ENCODE results near the gene MPIG6B.

The MPIG6B gene

GRCh38 chr6:31720196-31720770, 2.9 kb upstream of the MPIG6B start:
- no peak for DNase-seq (ENCODE audit: extremely low read depth in 1 of 2, low read depth in 1 of 2)

GRCh38 chr6:31721351-31722020, 1.7 kb upstream of the MPIG6B start, which contains the start of gene LY6G6C:
Gene LY6G6C (minus strand): TSS chr6:31721746. CDS start chr6:31721679, 67 bp downstream.
- no peak for DNase-seq (ENCODE audit: extremely low read depth in 1 of 2, low read depth in 1 of 2)

GRCh38 chr6:31722173-31722572, 1.0 kb upstream of the MPIG6B start:
- DNase-seq (ENCODE audit: extremely low read depth in 1 of 2, low read depth in 1 of 2) = no peak

GRCh38 chr6:31723980-31724691, 963 bp downstream of the MPIG6B start:
- DNase-seq (ENCODE audit: extremely low read depth in 1 of 2, low read depth in 1 of 2) = no peak

- DNase-seq (ENCODE audit: extremely low read depth in 1 of 2, low read depth in 1 of 2) = no peak
These were observed 2.6 kb downstream of the MPIG6B start for GRCh38 chr6:31725502-31726350.

GRCh38 chr6:31727034-31727716, 4.0 kb downstream of the MPIG6B start:
- no peak for DNase-seq (ENCODE audit: extremely low read depth in 1 of 2, low read depth in 1 of 2)

GRCh38 chr6:31727717-31728671, 4.8 kb downstream of the MPIG6B start:
- no peak for DNase-seq (ENCODE audit: extremely low read depth in 1 of 2, low read depth in 1 of 2)

- no peak for DNase-seq (ENCODE audit: extremely low read depth in 1 of 2, low read depth in 1 of 2)
These were observed 5.8 kb downstream of the MPIG6B start, which contains the start of gene DDAH2 for GRCh38 chr6:31728767-31729514. Gene DDAH2 (minus strand): TSS chr6:31729299. CDS start chr6:31729161, 138 bp downstream.

GRCh38 chr6:31729515-31729978, 6.4 kb downstream of the MPIG6B start:
- peak; percentile 53 to 71 for DNase-seq (ENCODE audit: extremely low read depth in 1 of 2, low read depth in 1 of 2)

GRCh38 chr6:31729979-31730630, 6.9 kb downstream of the MPIG6B start:
- peak; percentile 62 to 65 for DNase-seq (ENCODE audit: extremely low read depth in 1 of 2, low read depth in 1 of 2)

GRCh38 chr6:31730631-31731086, 7.5 kb downstream of the MPIG6B start:
- DNase-seq (ENCODE audit: extremely low read depth in 1 of 2, low read depth in 1 of 2) = no peak

GRCh38 chr6:31732029-31732428, 8.9 kb downstream of the MPIG6B start:
- DNase-seq (ENCODE audit: extremely low read depth in 1 of 2, low read depth in 1 of 2) = no peak

GRCh38 chr6:31733734-31734133, 10.6 kb downstream of the MPIG6B start:
- no peak for DNase-seq (ENCODE audit: extremely low read depth in 1 of 2, low read depth in 1 of 2)

- no peak for DNase-seq (ENCODE audit: extremely low read depth in 1 of 2, low read depth in 1 of 2)
These were observed 11.2 kb downstream of the MPIG6B start for GRCh38 chr6:31734247-31734820.

GRCh38 chr6:31734821-31735406, 11.7 kb downstream of the MPIG6B start:
- DNase-seq (ENCODE audit: extremely low read depth in 1 of 2, low read depth in 1 of 2) = peak in 1 of 2 donors; percentile 52

- peak; percentile 66 to 75 for DNase-seq (ENCODE audit: extremely low read depth in 1 of 2, low read depth in 1 of 2)
These were observed 13.0 kb downstream of the MPIG6B start, which contains the start of gene CLIC1 for GRCh38 chr6:31736021-31736767. Gene CLIC1 (minus strand): TSS chr6:31736530. CDS start chr6:31736300, 230 bp downstream.
